Measurements from ENCODE around the gene NME3.

The NME3 gene

GRCh38 chr16:1779234-1779701 lies 7.9 kb upstream of the NME3 start:
- DNase-seq = no peak

GRCh38 chr16:1778200-1779179 lies 7.1 kb upstream of the NME3 start:
- DNase-seq = no peak

- DNase-seq = no peak
Observed at GRCh38 chr16:1777375-1778199, 6.2 kb upstream of the NME3 start.

- no peak for DNase-seq
Observed at GRCh38 chr16:1776991-1777374, 5.6 kb upstream of the NME3 start.

GRCh38 chr16:1776672-1776955 lies 5.3 kb upstream of the NME3 start:
- DNase-seq = no peak

GRCh38 chr16:1775846-1776671 lies 4.7 kb upstream of the NME3 start:
- DNase-seq = no peak

GRCh38 chr16:1775006-1775845 lies 3.9 kb upstream of the NME3 start:
- DNase-seq = no peak

GRCh38 chr16:1774448-1774780 lies 3.1 kb upstream of the NME3 start:
- no peak for DNase-seq

GRCh38 chr16:1773703-1774447 lies 2.5 kb upstream of the NME3 start:
- no peak for DNase-seq

- peak; percentile 75 for DNase-seq
Observed at GRCh38 chr16:1772908-1773702, 1.8 kb upstream of the NME3 start, which contains the start of gene MRPS34. TSS of gene MRPS34 (minus strand) at chr16:1773134. CDS start at chr16:1773119, 15 bp downstream.

- peak; percentile 40 for DNase-seq
Observed at GRCh38 chr16:1772362-1772907, 1.1 kb upstream of the NME3 start, which contains the start of gene EME2. TSS of gene EME2 (plus strand) at chr16:1772810. CDS start at chr16:1773228, 418 bp downstream.

GRCh38 chr16:1771864-1772361 lies 570 bp upstream of the NME3 start:
- no peak for DNase-seq

GRCh38 chr16:1770328-1771187 lies 785 bp downstream of the NME3 start:
- peak; percentile 46 for DNase-seq

GRCh38 chr16:1769402-1770300 lies 1.7 kb downstream of the NME3 start:
- DNase-seq = no peak

- DNase-seq = no peak
Observed at GRCh38 chr16:1768767-1769401, 2.5 kb downstream of the NME3 start.

- no peak for DNase-seq
Observed at GRCh38 chr16:1768061-1768766, 3.1 kb downstream of the NME3 start.

All from activated CD4-positive, alpha-beta T cell treated with anti-CD3 and anti-CD28 coated beads, Interleukin-2, amount 50 U/mL, for 1 hour (primary cell).